BLaER1 (cell line): ENCODE data around the gene FGD5.
A peak's percentile ranks its signal among the peaks of the same experiment; 100 is the strongest.

Source experiments
- H3K27ac ChIP-seq: shearing (Covaris generic); formaldehyde crosslinking; 2 replicates; pipeline ENCODE4 v1.8.1; 2022
- H3K27me3 ChIP-seq: shearing (Covaris generic); formaldehyde crosslinking; 2 replicates; pipeline ENCODE4 v1.8.1; 2022
- H3K36me3 ChIP-seq: shearing (Covaris generic); formaldehyde crosslinking; 2 replicates; pipeline ENCODE4 v1.8.1; 2022
- H3K4me1 ChIP-seq: shearing (Covaris generic); formaldehyde crosslinking; 2 replicates; pipeline ENCODE4 v1.8.1; 2022
- H3K4me2 ChIP-seq: shearing (Covaris generic); formaldehyde crosslinking; 2 replicates; pipeline ENCODE4 v1.8.1; 2022
- H3K4me3 ChIP-seq: shearing (Covaris generic); formaldehyde crosslinking; 2 replicates; pipeline ENCODE4 v1.8.1; 2022
- H3K9ac ChIP-seq: shearing (Covaris generic); formaldehyde crosslinking; 2 replicates; pipeline ENCODE4 v1.8.1; 2022
- H3K9me3 ChIP-seq: shearing (Covaris generic); formaldehyde crosslinking; 2 replicates; pipeline ENCODE4 v1.8.1; 2022
- H4K20me1 ChIP-seq: shearing (Covaris generic); formaldehyde crosslinking; 2 replicates; pipeline ENCODE4 v1.8.1; 2022
- Cebpa-rat ChIP-seq: shearing (Covaris generic); IDR thresholded peaks from 2 replicates; pipeline ENCODE4 v1.8.1; 2022

FGD5 gene

GRCh38 chr3:14949126-14949525, 130.4 kb downstream of the FGD5 start:
- H3K27ac ChIP-seq: 0 out of 2 replicates have a peak overlapping the region, but pooled peaks have one; percentile 66
- peak overlapping the region; percentile 78 for H3K9ac ChIP-seq
- peak overlapping the region; percentile 83 for H3K4me3 ChIP-seq
- H3K9me3 ChIP-seq: no peaks in the 10 kb centered on the region
- peak overlapping the region; percentile 97 for H3K4me2 ChIP-seq
- no peaks in the 10 kb centered on the region for H3K27me3 ChIP-seq
- peaks cover 43% of the 10 kb centered on the region for H3K36me3 ChIP-seq
- peaks cover 74% of the 10 kb centered on the region for H4K20me1 ChIP-seq
- peaks cover 32% of the 10 kb centered on the region for H3K4me1 ChIP-seq
- no peak for TF ChIP-seq Cebpa-rat

GRCh38 chr3:14950274-14950673, 131.5 kb downstream of the FGD5 start:
- Histone ChIP-seq H3K9me3 (no peaks in the 10 kb centered on the region), H3K4me3 (no peak overlapping the region), H3K4me2 (0 out of 2 replicates have a peak overlapping the region, but pooled peaks have one; percentile 97), H3K36me3 (peaks cover 41% of the 10 kb centered on the region), H3K9ac (0 out of 2 replicates have a peak overlapping the region, but pooled peaks have one; percentile 28), H3K27me3 (no peaks in the 10 kb centered on the region), H3K4me1 (peaks cover 32% of the 10 kb centered on the region), H4K20me1 (peaks cover 73% of the 10 kb centered on the region), H3K27ac (no peak overlapping the region)
- TF ChIP-seq Cebpa-rat: no peak

- H3K27me3 ChIP-seq: no peaks in the 10 kb centered on the region
- no peaks in the 10 kb centered on the region for H3K9me3 ChIP-seq
- peak overlapping the region; percentile 50; the same call in 1 of the 2 replicates for H3K4me2 ChIP-seq
- H3K27ac ChIP-seq: no peak overlapping the region
- no peak overlapping the region for H3K4me3 ChIP-seq
- no peak overlapping the region for H3K9ac ChIP-seq
- peaks cover 47% of the 10 kb centered on the region for H3K36me3 ChIP-seq
- peaks cover 31% of the 10 kb centered on the region for H3K4me1 ChIP-seq
- no peak for TF ChIP-seq Cebpa-rat
- H4K20me1 ChIP-seq: peaks cover 94% of the 10 kb centered on the region
These were observed 138.4 kb downstream of the FGD5 start for GRCh38 chr3:14957153-14957552.

DNA sequence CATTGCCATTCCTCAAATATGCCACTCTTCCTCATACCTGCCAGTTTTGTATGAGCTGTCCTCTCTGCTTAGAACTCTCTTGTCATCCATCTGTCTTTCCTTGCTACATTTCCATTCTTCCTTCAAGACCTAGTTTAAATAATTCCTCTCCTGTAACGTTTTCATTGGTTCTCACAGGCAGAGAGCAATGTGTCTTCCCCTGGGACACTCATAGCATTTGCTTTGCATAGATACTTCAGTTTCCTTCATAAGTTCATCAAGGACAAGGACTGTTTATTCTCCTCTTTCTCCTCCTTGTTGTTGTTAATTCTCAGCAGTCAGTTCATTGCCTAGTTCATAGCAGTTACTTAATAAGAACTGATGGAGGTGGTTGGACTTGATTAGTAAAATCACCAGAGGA, 139.2 kb downstream of the FGD5 start:
- Histone ChIP-seq H3K4me2 (peak overlapping the region; percentile 50), H3K9me3 (no peaks in the 10 kb centered on the region), H4K20me1 (peaks cover 94% of the 10 kb centered on the region), H3K36me3 (peaks cover 47% of the 10 kb centered on the region), H3K27me3 (no peaks in the 10 kb centered on the region), H3K27ac (no peak overlapping the region), H3K4me1 (peaks cover 31% of the 10 kb centered on the region), H3K9ac (no peak overlapping the region), H3K4me3 (no peak overlapping the region)
- no peak for TF ChIP-seq Cebpa-rat

- peaks cover 31% of the 10 kb centered on the region for H3K4me1 ChIP-seq
- H3K27ac ChIP-seq: no peak overlapping the region
- no peak overlapping the region for H3K4me3 ChIP-seq
- no peaks in the 10 kb centered on the region for H3K9me3 ChIP-seq
- peaks cover 52% of the 10 kb centered on the region for H3K36me3 ChIP-seq
- TF ChIP-seq Cebpa-rat: no peak
- peaks cover 91% of the 10 kb centered on the region for H4K20me1 ChIP-seq
- peak overlapping the region; percentile 8; the same call in 1 of the 2 replicates for H3K4me2 ChIP-seq
- H3K9ac ChIP-seq: peak overlapping the region; percentile 31; the same call in 1 of the 2 replicates
- no peaks in the 10 kb centered on the region for H3K27me3 ChIP-seq
These were observed 140.7 kb downstream of the FGD5 start for GRCh38 chr3:14959359-14959943.

DNA sequence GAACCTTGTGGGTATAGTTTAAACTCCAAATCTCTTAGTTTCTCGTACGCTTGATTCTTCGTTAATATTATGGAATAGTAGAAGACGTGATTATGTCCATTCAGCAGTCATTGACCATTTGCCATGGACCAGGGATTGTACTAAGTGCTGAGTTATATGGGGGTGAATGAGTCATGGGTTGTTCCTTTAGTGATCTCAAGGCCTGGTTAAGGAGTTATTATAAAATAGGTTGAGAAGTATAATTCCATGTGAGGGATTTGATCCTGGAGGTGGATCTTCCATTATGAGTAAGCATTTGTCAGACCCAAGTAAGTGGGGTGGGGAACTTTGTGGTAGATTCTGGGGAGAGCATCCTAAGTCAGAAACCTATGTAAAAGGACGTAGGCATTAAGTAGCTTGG, 144.0 kb downstream of the FGD5 start:
- Histone ChIP-seq H3K9ac (no peak overlapping the region), H3K4me2 (no peak overlapping the region), H3K4me1 (peaks cover 18% of the 10 kb centered on the region), H3K36me3 (peaks cover 70% of the 10 kb centered on the region), H3K9me3 (peaks cover 18% of the 10 kb centered on the region), H3K27ac (no peak overlapping the region), H4K20me1 (peaks cover 65% of the 10 kb centered on the region), H3K27me3 (no peaks in the 10 kb centered on the region), H3K4me3 (no peak overlapping the region)
- TF ChIP-seq Cebpa-rat: no peak

- no peak overlapping the region for H3K9ac ChIP-seq
- H3K36me3 ChIP-seq: peaks cover 66% of the 10 kb centered on the region
- no peak overlapping the region for H3K27ac ChIP-seq
- H3K9me3 ChIP-seq: peaks cover 20% of the 10 kb centered on the region
- H3K27me3 ChIP-seq: no peaks in the 10 kb centered on the region
- no peak overlapping the region for H3K4me3 ChIP-seq
- H3K4me1 ChIP-seq: no peaks in the 10 kb centered on the region
- no peak overlapping the region for H3K4me2 ChIP-seq
- peaks cover 31% of the 10 kb centered on the region; the same call in 1 of the 2 replicates for H4K20me1 ChIP-seq
- TF ChIP-seq Cebpa-rat: no peak
These were observed 148.5 kb downstream of the FGD5 start for GRCh38 chr3:14967285-14967684.

GRCh38 chr3:14969671-14970070, 150.9 kb downstream of the FGD5 start:
- H3K27me3 ChIP-seq: no peaks in the 10 kb centered on the region
- H3K4me1 ChIP-seq: no peaks in the 10 kb centered on the region
- peaks cover 71% of the 10 kb centered on the region for H3K36me3 ChIP-seq
- peaks cover 32% of the 10 kb centered on the region for H3K9me3 ChIP-seq
- no peak for TF ChIP-seq Cebpa-rat
- H3K27ac ChIP-seq: no peak overlapping the region
- no peak overlapping the region for H3K4me3 ChIP-seq
- no peak overlapping the region for H3K9ac ChIP-seq
- no peak overlapping the region for H3K4me2 ChIP-seq
- H4K20me1 ChIP-seq: peaks cover 11% of the 10 kb centered on the region; the same call in 1 of the 2 replicates

DNA sequence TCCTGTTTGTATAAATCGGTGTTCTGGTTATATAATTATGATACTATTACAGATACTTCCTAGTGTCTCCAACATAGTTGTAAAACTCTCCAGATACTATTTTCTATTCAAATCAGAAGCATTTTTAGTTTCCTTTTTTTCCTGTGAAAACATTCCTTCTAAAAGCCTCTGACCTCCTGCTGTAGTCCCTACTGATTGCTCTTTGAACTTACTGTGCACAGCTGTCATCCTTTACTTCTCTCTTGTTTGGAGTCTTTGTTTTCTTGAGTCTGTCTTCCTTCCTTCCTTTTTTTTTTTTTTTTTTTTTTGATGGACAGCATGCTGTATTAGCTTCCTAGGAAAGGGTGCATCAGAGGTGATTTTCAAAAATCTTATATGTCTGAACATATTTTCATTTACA, 157.6 kb downstream of the FGD5 start:
- Histone ChIP-seq H3K9ac (no peak overlapping the region), H3K4me3 (no peak overlapping the region), H3K4me1 (peaks cover 8% of the 10 kb centered on the region), H3K4me2 (peak overlapping the region; percentile 11; the same call in 1 of the 2 replicates), H3K27ac (no peak overlapping the region), H3K9me3 (peaks cover 12% of the 10 kb centered on the region; the same call in 1 of the 2 replicates), H4K20me1 (peaks cover 61% of the 10 kb centered on the region), H3K27me3 (no peaks in the 10 kb centered on the region), H3K36me3 (peaks cover 57% of the 10 kb centered on the region)
- TF ChIP-seq Cebpa-rat: no peak

DNA sequence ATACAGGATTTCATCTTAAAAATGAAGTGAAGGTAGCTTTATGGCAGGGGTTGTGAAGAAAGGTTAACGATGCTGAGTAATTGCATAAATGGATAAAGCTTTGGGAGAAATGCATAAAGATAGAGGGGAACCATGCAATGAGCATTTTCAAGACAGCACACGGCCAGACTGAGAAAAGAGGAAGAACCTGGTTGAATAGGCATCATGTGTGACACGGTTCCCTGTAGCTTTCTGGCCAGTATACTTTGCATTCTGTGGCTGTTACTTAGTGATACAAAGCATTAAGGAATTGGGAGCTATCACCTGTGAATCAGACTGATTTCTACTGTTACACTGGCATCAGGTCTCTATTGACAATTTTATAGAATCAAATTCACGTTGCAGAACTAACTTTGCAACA, 161.9 kb downstream of the FGD5 start:
- no peak overlapping the region for H3K4me2 ChIP-seq
- no peak for TF ChIP-seq Cebpa-rat
- H3K27me3 ChIP-seq: no peaks in the 10 kb centered on the region
- no peak overlapping the region for H3K9ac ChIP-seq
- H3K9me3 ChIP-seq: peaks cover 8% of the 10 kb centered on the region; the same call in 1 of the 2 replicates
- peaks cover 31% of the 10 kb centered on the region for H3K36me3 ChIP-seq
- peaks cover 8% of the 10 kb centered on the region for H3K4me1 ChIP-seq
- no peak overlapping the region for H3K4me3 ChIP-seq
- no peak overlapping the region for H3K27ac ChIP-seq
- H4K20me1 ChIP-seq: peaks cover 70% of the 10 kb centered on the region
